ENCODE measurements around the gene FYB2.

FYB2 gene, protein sequence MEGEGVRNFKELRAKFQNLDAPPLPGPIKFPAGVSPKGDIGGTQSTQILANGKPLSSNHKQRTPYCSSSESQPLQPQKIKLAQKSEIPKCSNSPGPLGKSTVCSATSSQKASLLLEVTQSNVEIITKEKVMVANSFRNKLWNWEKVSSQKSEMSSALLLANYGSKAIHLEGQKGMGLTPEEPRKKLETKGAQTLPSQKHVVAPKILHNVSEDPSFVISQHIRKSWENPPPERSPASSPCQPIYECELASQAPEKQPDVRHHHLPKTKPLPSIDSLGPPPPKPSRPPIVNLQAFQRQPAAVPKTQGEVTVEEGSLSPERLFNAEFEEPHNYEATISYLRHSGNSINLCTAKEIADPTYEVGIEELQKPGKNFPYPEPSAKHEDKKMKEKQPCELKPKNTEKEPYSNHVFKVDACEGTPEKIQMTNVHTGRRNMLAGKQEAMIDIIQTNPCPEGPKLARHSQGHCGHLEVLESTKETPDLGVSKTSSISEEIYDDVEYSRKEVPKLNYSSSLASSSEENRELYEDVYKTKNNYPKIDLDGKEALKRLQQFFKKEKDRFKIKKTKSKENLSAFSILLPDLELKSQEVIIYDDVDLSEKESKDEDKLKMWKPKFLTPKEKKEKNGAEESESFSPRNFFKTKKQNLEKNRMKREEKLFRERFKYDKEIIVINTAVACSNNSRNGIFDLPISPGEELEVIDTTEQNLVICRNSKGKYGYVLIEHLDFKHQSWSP

DNA sequence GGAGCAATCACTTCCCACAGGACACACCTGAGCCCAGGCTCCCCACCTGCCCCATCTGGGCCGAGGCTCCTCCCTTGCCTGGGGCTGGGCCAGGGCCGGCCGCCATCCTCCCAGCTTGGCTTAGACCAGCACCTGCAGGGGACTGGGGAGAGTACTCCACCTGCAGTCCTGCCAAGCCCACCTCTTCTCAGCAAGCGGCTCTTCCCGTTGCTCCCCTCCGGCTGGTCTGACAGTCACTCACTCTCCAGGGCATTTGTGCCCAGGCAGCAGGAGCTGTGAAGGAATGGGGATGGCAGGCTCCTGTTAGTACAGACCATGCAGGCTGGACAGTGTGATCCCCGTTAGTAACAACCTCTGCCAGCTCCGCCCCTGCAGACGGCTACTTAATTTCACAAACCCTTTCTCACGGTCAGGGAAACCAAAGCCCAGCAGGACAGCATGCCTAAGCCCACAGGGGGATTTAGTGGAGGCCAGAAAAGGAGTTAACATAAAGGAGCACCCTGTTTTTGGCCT lies at the start of gene FYB2:
Gene FYB2, minus strand, starts transcription at position 18 of the 513 bp plus-strand sequence. CDS start 114 bp downstream, outside the sequence.
- DNase-seq (ENCODE audit: low read depth in 4 of 4, low spot score in 1 of 4) = no peak

DNA sequence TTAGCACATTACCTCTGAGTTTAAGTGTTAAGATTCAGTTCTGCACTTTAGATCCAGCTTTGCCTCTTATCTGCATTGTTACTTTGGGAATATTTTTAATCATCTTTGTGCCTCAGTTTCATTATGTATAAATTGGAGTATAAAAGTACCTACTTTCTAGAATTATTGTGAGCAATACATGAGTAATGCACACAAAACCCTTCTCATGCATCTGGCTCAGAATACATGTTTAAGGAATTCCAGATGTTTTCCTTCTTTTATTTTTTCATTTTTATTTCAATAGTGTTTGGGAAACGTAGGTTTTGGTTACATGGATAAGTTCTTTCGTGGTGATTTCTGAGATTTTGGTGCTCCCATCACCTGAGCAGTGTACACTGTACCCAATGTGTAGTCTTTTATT lies 49.6 kb upstream of the FYB2 start:
- DNase-seq (ENCODE audit: low read depth in 4 of 4, low spot score in 1 of 4) = no peak

DNA sequence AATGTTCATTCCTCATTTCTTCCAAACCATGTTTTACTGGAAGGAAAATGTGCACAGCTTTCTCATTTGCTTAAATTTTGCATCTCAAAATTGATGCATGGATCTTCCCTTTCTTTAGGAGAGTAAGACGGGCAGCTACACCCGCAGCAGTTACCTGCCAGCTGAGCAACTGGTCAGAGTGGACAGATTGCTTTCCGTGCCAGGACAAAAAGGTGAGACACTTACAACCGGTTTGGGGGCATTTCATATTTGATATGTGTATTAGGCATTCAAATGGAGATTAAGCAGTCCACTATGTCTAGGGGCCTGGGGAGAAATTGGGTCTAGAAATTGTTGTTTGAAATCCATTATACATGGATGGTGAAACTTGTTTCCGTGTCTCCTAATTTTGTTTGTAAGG lies 48.3 kb upstream of the FYB2 start:
- no peak for DNase-seq (ENCODE audit: low read depth in 4 of 4, low spot score in 1 of 4)

DNA sequence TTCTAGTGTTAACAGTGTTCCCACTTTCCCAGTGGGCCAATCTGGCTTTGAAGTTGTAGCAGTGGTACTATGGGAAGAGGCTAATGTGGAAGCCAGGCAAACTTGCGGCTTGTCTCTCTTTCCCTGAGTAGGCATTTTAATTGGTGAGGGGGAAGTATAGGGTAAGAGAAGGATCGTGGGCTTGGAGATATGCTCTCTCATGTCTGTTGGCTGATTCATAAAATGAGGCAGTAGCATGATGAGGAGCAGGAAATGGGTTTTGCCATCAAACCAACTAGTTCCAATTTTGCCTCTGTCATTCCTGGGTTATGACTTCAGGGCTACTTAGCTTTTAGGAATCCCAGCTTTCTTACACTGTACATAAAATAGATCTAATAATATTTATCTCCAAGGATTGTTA lies 47.5 kb upstream of the FYB2 start:
- no peak for DNase-seq (ENCODE audit: low read depth in 4 of 4, low spot score in 1 of 4)

DNA sequence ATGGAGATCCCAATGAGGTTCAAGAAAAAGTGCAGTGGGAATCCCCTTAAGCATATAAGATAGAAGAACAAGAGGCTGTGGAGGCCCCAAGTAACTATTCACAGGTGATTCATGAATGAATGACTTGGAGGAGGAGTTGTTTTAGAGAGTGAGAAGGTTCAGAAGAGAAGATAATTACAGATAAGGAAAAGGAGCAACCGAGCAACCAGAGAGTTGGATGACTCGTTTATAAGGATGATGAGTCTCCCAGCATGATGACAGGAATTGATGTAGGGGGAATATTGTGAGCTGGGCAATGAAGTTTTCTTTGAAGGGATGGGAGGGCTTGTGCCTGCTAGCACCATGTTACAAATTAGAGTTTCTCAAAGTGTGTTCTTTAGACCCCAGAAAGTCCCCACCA lies 45.2 kb upstream of the FYB2 start:
- no peak for DNase-seq (ENCODE audit: low read depth in 4 of 4, low spot score in 1 of 4)

DNA sequence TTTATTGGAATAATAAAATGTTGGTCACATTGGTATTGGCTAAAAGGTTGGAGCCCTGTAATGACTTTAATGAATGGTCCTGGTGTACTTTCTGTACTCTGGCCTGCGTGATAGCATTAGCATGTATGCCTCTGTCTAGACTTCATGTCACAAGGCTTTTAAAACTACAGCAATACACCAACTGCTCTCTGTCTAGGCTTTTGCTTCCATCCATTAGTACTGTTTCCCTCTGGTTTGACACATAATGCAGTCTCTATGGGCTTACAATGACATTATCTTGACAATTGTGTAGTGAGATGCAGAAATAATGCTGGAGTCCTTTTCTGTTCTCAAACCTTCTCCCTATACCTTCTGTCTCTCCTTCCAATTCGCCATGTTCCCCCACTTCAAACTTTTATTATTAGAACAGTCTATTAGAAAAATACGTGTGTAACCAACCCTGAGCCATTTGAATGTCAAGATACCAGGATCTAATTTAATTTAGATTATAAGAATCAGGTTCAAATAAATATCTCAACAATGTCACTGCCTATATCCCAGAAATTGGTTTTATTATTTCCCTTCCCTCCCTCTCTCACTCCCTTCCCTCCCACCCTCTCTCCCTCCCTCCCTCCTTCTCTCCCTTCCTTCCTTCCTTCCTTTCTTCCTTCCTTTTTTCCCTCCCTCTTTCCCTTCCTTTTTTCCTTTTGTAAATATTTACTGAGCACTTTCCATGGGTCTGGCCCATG lies 44.2 kb upstream of the FYB2 start:
- no peak for DNase-seq (ENCODE audit: low read depth in 4 of 4, low spot score in 1 of 4)

DNA sequence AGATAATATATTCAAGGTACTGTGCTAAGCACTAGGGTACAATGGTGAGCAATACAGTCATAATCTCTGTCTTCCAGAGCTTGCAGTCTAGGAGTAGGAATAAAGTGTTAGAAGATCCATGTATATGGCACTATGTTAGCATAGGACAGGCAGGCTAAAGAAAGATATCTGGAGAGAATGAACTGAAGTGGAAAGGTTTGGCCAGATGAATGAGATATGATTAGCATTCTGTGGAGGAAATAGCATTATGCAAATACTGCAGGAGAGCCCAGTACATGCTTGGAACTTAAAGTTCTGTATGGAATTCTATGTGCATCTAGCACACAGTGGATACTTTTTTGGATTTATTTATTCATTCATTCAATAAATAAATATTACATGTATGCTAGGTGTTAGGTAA lies 40.1 kb upstream of the FYB2 start:
- DNase-seq (ENCODE audit: low read depth in 4 of 4, low spot score in 1 of 4) = no peak

DNA sequence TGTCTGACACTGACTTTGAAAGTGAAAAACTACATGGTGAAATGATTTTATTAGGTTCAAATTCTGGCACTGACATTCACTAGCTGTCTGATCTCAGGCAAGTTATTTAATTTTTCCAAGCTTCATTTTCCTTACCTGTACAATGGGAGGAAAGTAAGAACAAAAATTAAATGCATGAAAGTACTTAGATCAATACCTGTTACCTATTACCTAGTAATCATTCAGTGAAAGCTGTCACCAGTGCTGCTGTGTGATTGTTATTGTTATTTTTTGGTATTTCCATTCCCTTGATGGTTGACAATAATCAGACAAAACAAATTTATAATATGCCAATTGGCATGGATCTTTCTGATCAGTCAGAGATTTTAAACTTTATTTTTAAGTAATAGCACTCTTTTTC lies 37.0 kb upstream of the FYB2 start:
- no peak for DNase-seq (ENCODE audit: low read depth in 4 of 4, low spot score in 1 of 4)

DNA sequence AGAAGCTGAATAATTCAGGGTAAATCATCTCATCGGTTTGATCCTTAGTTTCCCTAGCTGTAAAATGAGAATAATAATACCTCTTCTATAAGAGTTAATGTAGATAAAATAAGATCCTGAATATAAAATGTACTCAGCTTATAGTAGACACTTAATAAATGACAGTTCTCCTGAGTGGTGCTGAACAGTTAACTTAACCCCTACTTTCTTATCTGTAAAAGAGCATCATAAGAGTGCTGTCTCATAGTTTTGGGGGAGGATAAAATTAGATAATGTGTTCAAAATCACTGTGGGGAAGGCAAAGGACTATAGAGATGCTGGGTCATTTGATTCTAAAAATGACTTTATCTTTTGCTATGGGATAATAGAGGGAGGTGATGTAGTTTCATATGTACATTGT lies 36.0 kb upstream of the FYB2 start:
- DNase-seq (ENCODE audit: low read depth in 4 of 4, low spot score in 1 of 4) = no peak

DNA sequence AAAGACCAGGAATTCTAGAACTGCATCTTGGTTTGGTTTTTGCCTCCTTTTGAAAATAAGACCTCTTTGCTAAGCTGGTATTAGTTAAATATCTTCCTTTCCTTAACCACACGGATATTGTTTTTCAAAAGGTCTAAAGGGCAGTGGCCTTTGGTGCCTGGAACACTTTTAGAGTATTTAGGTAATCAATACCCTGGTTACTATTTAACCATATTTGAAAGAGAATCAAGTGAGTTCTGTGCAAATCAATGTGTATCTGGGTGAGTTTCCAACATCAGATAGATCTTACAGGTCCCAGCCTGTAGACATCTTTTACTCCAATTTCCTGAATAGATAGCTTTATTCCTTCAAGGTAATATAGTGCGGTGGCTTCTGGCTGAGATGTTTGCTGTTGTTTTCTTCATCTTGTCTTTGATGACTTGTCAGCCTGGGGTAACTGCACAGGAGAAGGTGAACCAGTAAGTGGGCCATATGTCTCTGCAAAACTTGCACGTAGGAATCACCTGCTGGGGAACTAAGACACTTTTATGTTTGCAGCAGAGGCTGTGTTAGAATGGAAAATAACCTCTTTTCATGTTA lies 35.4 kb upstream of the FYB2 start, which contains the start of gene C8A:
Gene C8A, plus strand, starts transcription at position 277 of the 579 bp plus-strand sequence. Its CDS starts 105 bp downstream, at position 382.
- no peak for DNase-seq (ENCODE audit: low read depth in 4 of 4, low spot score in 1 of 4)

DNA sequence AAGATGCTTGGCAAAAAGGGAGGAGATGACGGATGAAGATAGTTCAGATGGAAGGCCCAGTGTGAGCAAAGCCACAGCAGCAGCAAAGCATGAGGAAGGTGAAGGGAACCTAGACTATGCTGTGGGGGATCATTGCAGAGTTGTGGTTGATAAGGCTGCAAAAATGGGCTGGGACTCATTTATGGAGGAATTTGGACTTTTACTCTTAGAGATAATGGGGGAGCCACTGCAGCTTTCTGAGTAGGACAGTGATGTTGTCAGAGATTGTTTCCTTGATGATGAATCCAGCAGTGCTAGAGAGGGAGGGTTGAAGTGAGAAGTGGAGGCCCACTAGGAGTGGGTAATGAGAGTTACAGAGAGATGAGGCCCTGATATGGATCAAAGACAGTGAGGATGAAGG lies 33.3 kb upstream of the FYB2 start:
- DNase-seq (ENCODE audit: low read depth in 4 of 4, low spot score in 1 of 4) = no peak

DNA sequence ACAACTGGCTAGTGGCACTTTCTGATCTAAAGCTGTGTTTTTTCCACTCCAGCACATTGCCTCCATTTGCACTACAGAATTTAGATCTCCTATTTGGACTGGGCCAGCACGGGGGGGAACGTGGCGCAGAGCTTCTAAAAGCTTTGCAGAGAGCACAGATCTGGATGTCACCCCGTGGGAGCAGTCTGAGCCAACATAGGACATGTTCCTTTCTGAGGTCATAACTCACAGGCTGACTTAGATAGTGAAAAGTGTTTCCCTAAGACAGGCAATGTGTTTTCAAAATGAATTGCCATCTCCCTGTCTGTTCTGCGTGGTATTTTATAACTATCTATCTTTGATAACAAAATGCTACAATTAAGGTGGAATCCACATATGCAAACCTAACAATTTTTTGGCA lies 31.7 kb upstream of the FYB2 start:
- no peak for DNase-seq (ENCODE audit: low read depth in 4 of 4, low spot score in 1 of 4)

DNA sequence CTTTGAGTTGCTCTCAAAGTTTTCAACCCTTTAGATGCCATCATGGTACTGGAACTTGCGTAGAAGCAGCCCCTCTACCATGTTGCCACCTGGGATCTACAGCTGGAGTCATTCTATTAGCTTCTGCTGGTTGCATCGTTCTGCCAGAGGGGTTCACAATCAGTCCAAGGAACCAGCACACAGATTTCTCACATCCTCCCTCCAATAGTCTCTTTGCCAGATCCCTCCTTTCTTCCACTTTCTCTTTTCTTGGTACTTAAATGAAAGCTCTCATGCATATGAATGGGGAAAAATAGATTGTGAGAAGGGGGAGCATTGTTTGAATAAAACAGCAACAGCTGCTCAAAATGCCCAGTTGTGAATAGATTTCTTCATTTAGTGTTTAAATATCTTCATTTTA lies 31.2 kb upstream of the FYB2 start:
- DNase-seq (ENCODE audit: low read depth in 4 of 4, low spot score in 1 of 4) = no peak

DNA sequence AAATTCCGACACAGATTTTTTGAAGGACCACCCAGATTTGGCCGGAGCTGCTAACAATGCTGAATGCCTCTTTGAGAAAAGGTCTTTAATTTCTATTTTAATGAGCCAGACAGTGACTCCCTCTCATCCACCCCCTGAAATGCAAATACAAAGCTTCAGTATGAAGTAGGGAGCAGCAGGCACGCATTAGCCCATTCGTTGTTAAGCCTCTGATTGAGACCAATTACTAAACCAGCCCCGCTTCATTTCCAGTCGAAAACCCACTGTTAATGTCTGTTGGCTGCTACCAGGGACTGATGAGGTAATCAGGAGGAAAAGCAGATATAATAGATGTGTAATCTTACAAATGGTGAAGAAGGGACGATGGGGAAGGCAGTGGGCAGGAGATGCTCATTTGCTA lies 30.5 kb upstream of the FYB2 start:
- no peak for DNase-seq (ENCODE audit: low read depth in 4 of 4, low spot score in 1 of 4)

DNA sequence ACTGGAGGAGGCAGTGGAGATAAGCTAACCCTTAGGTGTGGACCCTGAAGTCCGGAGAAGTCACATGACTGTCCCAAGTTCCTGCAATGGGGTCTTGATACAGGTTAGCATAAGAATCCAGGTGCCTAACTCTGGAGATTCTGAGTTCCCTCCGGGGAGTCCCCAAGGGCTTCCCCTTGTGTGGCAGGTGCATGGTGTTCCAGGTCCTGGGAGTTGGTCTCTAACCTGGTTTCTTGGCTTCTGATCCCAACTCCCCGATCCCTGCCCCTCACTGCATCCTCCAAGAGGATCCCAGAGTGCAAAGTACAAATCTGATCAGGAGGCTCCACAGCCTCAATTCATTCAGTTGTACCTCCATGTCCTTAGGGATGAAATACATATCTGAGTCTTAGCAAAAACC lies 26.1 kb upstream of the FYB2 start:
- no peak for DNase-seq (ENCODE audit: low read depth in 4 of 4, low spot score in 1 of 4)

DNA sequence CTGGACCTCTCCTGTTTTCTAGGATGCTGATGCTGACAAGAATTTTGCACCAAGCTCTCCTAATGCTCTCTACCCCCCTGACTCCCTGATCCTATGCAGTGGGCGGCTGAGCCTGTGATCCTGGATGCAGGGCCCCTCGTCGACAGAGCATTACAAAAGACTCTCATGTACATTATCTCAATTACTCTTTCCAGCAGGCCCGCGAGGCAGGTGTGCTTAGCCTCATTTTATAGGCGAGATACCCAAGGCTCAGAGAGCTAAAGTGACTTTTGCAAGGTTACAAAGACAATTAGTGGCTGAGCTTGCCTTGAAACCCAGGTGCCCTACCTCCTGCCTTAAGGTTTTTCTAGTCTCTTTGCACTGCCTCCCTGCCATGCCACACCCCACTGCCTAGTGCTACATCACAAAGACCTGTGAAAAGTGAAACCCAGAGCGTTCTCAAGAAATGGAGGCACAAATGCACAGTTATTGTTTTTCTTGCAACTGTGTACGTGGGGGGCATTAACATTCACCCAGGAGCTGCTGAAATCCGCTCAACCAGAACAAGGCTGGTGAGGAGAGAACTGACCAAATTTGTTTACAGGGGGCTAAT lies 25.4 kb upstream of the FYB2 start:
- DNase-seq (ENCODE audit: low read depth in 4 of 4, low spot score in 1 of 4) = no peak

DNA sequence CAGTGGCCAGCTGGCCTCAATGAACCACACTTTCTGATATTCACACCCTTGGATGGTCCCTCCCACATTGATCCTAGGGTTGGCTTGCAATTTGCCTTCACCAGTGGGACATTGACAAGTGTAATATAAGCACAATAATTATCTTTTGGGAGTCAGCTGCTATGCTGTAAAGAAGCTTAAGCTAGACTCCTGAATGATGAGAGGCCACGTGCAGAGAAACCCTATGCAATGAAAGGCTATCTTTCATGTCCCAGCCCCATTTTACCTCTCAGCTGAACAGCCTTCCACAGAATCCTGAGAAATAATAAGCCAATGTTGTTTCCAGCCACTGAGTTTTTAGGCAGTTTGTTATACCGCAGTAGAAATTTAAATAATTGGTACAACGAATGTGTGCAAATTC lies 24.3 kb upstream of the FYB2 start:
- no peak for DNase-seq (ENCODE audit: low read depth in 4 of 4, low spot score in 1 of 4)

DNA sequence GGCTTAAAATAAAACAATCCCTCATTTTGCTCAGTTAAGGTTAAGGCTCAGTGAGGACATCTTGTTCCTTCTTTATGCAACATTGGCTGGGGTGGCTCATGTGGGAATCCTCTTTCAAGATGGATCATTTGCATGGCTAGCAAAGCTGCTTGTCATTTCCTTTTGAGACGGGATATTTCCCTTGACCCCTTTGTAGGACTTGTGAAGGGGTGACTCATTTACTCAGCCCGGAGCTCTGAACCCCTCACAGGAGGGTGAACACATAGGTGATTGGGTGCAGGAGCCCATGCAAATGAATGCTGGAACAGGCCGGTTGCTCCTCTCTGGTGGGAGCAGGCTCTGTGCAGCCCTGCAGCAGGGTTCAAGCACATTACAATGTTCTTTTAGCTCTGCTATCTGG lies 19.6 kb upstream of the FYB2 start:
- no peak for DNase-seq (ENCODE audit: low read depth in 4 of 4, low spot score in 1 of 4)

DNA sequence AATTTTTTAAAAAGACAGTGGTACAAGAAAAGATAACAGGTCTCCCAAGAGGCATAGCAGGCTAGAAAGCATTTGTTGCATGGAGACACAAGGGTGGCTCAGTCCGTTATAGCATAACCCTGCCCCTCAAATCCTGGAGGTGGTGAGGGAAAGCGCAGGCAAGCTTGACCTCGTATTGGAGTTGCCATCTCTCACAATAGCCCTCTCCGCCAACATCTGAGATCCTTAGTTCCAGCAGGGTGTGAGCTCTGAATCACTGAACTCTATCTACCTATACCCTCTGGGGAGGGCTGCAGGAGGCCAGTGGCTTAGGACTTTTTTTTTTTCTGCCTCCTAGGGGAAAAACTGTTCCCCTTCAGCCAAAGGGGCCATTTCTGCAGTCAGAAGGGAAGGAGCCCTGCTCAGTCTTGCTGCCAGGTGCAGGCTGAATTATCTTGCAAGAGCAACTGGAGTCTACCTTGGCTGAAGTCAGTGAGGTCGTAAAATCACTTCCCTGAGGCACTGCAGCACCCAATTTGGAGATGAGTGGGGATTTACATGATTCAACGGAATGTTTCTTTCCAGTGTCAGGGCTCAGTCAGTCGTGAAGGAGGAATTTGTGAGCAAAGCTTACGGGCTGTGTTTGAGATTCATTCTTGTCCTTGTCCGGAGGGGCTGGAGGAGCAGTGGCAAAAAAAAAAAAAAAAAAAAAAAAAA lies 18.2 kb upstream of the FYB2 start:
- DNase-seq (ENCODE audit: low read depth in 4 of 4, low spot score in 1 of 4) = no peak

DNA sequence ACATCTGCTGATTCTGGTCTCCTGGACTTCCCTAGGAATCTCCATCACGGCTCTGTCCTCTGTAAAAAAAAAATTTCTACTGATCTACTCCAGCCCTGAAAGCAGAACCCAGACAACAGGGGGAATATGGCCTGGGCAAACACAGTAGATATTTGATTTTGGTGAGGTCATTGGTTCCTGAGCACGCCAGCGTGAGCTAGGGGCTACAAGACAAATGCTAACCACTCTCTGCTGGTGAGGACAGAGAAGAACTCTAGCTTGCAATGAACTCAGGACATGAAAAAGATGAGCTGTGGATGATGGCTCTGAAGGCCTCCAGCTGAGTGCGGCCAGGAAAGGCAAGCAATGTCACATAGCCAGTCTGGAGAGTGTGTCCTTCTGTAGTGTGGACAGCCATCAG lies 17.2 kb upstream of the FYB2 start:
- no peak for DNase-seq (ENCODE audit: low read depth in 4 of 4, low spot score in 1 of 4)

Measured in stimulated activated CD4-positive, alpha-beta T cell treated with anti-CD3 and anti-CD28 coated beads, Interleukin-1b, Interleukin-23, amount 100 ng/mL, for 24 hours (primary cell).